Small intestine (tissue), 7 donors: ENCODE data around the gene MAP7D3. TPM values are rescaled to one million over a fixed set of nuclear protein-coding genes. Genes with fewer than 3 reads are reported as not detected.
A peak's percentile ranks its signal among the peaks of the same experiment; 100 is the strongest.

Source experiments
- DNase-seq, 2 donors: peaks; one replicate each; pipeline versions ENCODE4 v3.0.0 to v3.0.0-alpha.2; 2013
- FAIRE-seq: peaks from 2 replicates; lab custom pipeline; 2012; peaks lifted over from hg19 to GRCh38; lab: Jason Lieb, UNC
- H3K27ac ChIP-seq, 3 donors: one replicate each; pipeline ENCODE4 v1.5.1; 2013; ENCODE audit warnings: low read length in 2 of 3, mild to moderate bottlenecking in 2 of 3, control low read depth in 1 of 3, inconsistent platforms in 1 of 3, low read depth in 1 of 3, moderate library complexity in 1 of 3
- H3K27me3 ChIP-seq, 3 donors: one replicate each; pipeline ENCODE4 v1.6.1; 2013; ENCODE audit warnings: low read length in 3 of 3, inconsistent platforms in 1 of 3; ENCODE audit not compliant: control insufficient read depth in 3 of 3, insufficient read depth in 3 of 3
- H3K36me3 ChIP-seq, 3 donors: one replicate each; pipeline ENCODE4 v1.6.1; 2013; ENCODE audit warnings: low read length in 3 of 3, inconsistent platforms in 1 of 3, low read depth in 1 of 3, mild to moderate bottlenecking in 1 of 3, moderate library complexity in 1 of 3; ENCODE audit not compliant: control insufficient read depth in 3 of 3, insufficient read depth in 2 of 3
- H3K4me1 ChIP-seq, 3 donors: one replicate each; pipeline ENCODE4 v1.6.1; 2013; ENCODE audit warnings: low read length in 2 of 3, inconsistent platforms in 1 of 3, low read depth in 1 of 3, mild to moderate bottlenecking in 1 of 3, moderate library complexity in 1 of 3; ENCODE audit not compliant: control insufficient read depth in 3 of 3, insufficient read depth in 2 of 3
- H3K4me3 ChIP-seq, 3 donors: one replicate each; pipeline ENCODE4 v1.5.1; 2013; ENCODE audit warnings: low read length in 3 of 3, control low read depth in 1 of 3, inconsistent platforms in 1 of 3, low read depth in 1 of 3, mild to moderate bottlenecking in 1 of 3, moderate library complexity in 1 of 3
- H3K9me3 ChIP-seq, 2 donors: one replicate each; pipeline ENCODE4 v1.6.1; 2013; ENCODE audit warnings: low read depth in 1 of 2, low read length in 1 of 2; ENCODE audit not compliant: control insufficient read depth in 2 of 2, insufficient read depth in 1 of 2
- WGBS, 3 donors: extraction: QIAGEN DNeasy Blood & Tissue Kit; methylation state at CpG; one replicate each; pipeline ENCODE4 v1.1.7; 2013; 5-methylcytosine and 5-hydroxymethylcytosine counted together
- polyA plus RNA-seq, 4 donors: library from polyadenylated mRNA; stranded (reverse) in 3 of 4; unstranded in 1 of 4; fragments of 200-250 nt in 3 of 4; fragments of 120-200 nt in 1 of 4; gene quantifications; one replicate each; pipeline versions ENCODE4 v1.2.1 to v1.2.3, GENCODE V29; 2013
- donor health status: healthy with polysubstance abuse.
- donor health status: control.
- donor health status: control.
- donor health status: Bipolar disorder and iron deficiency.
- donor health status: healthy.

Gene MAP7D3
- polyA plus RNA-seq, 4 donors: 0.81 to 3.0 (median 2.7) TPM; not detected in 1

DNA sequence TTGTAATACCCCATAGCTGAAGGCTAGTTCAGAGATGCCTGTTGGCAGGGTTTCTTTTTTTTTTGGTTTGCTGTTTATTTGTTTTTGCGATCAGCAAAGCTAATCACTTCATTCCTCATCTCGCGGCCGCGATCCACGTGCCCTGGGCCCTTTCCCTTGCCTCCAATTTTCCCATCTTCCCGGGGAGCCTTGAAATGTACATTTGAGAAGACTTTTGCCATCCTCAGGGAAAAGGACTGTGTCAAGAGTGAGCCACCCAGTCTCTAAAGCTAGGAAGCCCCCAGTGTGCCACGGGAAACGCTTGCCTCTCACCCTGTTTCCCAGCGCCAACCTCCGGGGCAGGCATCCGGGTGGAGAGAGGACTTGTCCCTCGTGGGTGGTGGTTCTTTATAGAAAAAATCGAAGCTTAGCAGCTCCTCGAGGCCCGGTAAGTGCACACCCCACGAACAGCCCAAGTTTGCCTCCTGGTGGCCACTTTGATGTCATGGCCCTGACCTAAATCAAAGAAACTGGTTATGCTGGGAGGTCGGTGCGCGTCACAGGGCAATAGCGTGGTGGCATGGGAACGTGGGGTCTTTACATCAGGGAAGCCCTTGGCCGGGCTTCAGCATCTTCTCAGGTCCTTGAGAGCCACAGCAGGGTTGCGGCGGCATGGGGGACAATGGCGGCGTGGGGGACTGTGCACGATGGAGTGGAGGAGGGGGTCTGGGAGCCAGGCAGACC is 42.0 kb downstream of the MAP7D3 start:
- H3K27ac ChIP-seq: peak overlapping the region in 1 of 3 donors; percentile 41
- no peak for FAIRE-seq
- 33 to 44% (median 44%) methylated on average over 26 to 28 of the region's 28 CpGs for WGBS, 3 donors

DNA sequence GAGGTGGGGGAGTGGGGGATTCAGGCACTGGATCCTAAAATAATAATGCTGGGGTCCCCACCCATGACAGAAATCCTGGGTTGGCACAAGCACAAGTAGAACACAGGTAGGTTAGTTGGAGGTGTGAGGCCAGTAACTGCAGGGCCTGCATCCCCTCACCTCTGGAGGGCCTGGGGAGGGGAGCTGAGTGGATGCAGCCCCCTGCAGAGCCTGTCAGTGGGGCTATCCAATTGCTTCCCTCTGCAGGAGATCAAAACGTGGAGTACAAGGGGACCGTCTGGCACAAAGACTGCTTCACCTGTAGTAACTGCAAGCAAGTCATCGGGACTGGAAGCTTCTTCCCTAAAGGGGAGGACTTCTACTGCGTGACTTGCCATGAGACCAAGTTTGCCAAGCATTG is 43.7 kb downstream of the MAP7D3 start:
- no peak for FAIRE-seq
- no peaks in the 10 kb centered on the region for H3K9me3 ChIP-seq
- no peak for DNase-seq
- peaks cover 0 to 12% (median 0%) of the 10 kb centered on the region in 3 donors for H3K36me3 ChIP-seq
- H3K4me3 ChIP-seq: no peak overlapping the region
- 72 to 88% (median 83%) methylated on average over 4 of the region's 4 CpGs for WGBS, 3 donors
- no peaks in the 10 kb centered on the region for H3K27me3 ChIP-seq
- H3K4me1 ChIP-seq: no peaks in the 10 kb centered on the region
- no peak overlapping the region for H3K27ac ChIP-seq

More for the DNA sequence above, 42.0 kb downstream of the MAP7D3 start:
- Histone ChIP-seq H3K4me1 (no peaks in the 10 kb centered on the region), H3K27me3 (no peaks in the 10 kb centered on the region), H3K4me3 (no peak overlapping the region), H3K36me3 (peaks cover 0 to 12% (median 0%) of the 10 kb centered on the region in 3 donors), H3K9me3 (no peaks in the 10 kb centered on the region)
- peak; percentile 20 to 46 for DNase-seq

DNA sequence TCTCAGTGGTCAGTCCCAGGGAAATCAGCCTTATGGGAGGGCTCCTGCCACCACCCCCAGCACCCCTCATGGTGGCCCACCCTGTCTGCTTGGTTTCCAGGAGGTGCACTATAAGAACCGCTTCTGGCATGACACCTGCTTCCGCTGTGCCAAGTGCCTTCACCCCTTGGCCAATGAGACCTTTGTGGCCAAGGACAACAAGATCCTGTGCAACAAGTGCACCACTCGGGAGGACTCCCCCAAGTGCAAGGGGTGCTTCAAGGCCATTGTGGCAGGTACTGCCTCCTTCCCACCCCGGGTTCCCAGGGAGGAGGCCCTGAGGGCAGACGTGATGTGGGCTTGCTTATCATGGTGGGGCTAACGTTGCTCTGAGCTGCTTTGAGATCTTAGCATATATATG is 44.3 kb downstream of the MAP7D3 start:
- no peaks in the 10 kb centered on the region for H3K27me3 ChIP-seq
- FAIRE-seq (no peak), DNase-seq (no peak)
- no peaks in the 10 kb centered on the region for H3K4me1 ChIP-seq
- H3K9me3 ChIP-seq: no peaks in the 10 kb centered on the region
- 67 to 80% (median 78%) methylated on average over 6 of the region's 6 CpGs for WGBS, 3 donors
- peaks cover 0 to 12% (median 0%) of the 10 kb centered on the region in 3 donors for H3K36me3 ChIP-seq
- peak overlapping the region in 1 of 3 donors; percentile 38 for H3K27ac ChIP-seq
- H3K4me3 ChIP-seq: no peak overlapping the region

DNA sequence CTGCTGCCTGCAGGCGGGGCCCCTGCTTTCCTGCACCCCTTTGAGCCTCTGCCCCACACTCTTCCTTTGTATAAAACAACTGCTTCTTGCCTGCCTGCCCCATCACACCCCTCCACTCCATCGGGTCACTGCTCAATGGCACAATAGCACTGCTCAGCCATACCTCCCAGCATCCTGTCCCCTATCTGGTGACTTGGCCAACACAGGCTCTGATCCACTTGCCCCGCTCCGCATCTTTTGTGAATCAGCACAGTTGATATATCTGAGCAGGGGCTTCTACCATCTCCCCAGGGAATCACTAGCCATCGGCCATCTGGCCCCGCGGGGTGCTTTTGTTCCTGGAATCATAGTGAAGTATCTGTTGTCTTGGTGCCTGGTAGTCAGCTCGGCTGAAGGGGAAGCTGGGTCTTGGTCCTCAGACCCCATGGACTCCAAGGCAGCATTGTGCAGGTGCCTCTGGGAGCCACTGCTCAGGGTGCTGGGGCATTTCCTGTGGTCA is 45.3 kb downstream of the MAP7D3 start:
- Histone ChIP-seq H3K36me3 (peaks cover 0 to 12% (median 0%) of the 10 kb centered on the region in 3 donors), H3K4me3 (no peak overlapping the region), H3K27me3 (no peaks in the 10 kb centered on the region), H3K27ac (peak overlapping the region in 1 of 3 donors; percentile 26), H3K4me1 (no peaks in the 10 kb centered on the region), H3K9me3 (no peaks in the 10 kb centered on the region)
- no peak for FAIRE-seq
- 76 to 91% (median 77%) methylated on average over 8 of the region's 8 CpGs for WGBS, 3 donors
- no peak for DNase-seq

DNA sequence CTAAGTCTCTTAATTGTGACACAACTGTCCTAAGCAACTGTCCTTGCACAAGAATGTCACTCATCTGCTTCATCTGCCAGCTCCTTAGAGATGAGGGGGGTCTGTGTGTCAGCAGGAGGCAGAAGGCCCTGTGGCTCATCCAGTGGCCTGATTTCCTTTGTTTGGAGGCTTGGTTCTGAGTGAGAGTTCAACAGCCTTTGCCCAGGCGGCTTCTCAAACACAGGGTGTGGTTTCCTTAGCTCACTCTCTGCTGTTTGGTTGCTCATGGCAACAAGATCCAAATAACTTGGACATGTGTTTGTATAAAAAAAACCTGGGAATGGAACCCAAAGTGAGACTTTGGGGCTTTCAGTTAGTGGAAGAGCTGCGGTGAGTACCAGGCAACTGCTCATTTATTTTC is 46.6 kb downstream of the MAP7D3 start:
- Histone ChIP-seq H3K27ac (peak overlapping the region in 2 of 3 donors; percentile 33 to 81), H3K4me1 (no peaks in the 10 kb centered on the region), H3K4me3 (no peak overlapping the region), H3K27me3 (no peaks in the 10 kb centered on the region), H3K36me3 (peaks cover 0 to 12% (median 0%) of the 10 kb centered on the region in 3 donors), H3K9me3 (no peaks in the 10 kb centered on the region)
- WGBS, 3 donors: 19 to 35% (median 20%) methylated on average over 2 of the region's 2 CpGs
- FAIRE-seq: no peak
- DNase-seq: peak; percentile 49 to 73

DNA sequence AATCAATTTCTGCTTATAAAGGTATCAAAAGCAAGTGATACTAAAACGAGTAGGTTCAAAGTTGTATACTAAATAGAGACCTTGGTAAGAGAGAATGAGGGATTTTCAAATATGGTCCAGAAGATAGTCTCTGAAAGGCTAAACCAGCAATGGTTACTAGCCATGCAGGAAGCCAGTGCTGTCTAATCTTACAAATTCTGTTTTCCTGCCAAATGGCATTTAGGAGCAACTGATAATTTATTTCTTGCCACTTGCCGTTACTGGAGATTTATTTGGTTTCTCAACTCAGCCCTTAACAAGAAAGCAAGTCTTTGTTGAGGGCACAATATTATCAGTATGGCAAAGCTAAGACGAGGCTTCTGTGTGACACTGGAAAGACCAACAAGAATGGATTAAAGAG is 47.2 kb downstream of the MAP7D3 start:
- no peak overlapping the region for H3K4me3 ChIP-seq
- no peaks in the 10 kb centered on the region for H3K9me3 ChIP-seq
- FAIRE-seq (peak; percentile 23), DNase-seq (no peak)
- WGBS, 3 donors: 17 to 28% (median 21%) methylated on average over 3 of the region's 3 CpGs
- H3K27me3 ChIP-seq: no peaks in the 10 kb centered on the region
- H3K36me3 ChIP-seq: peaks cover 0 to 12% (median 0%) of the 10 kb centered on the region in 3 donors
- H3K4me1 ChIP-seq: no peaks in the 10 kb centered on the region
- H3K27ac ChIP-seq: peak overlapping the region in 2 of 3 donors; percentile 33 to 81

DNA sequence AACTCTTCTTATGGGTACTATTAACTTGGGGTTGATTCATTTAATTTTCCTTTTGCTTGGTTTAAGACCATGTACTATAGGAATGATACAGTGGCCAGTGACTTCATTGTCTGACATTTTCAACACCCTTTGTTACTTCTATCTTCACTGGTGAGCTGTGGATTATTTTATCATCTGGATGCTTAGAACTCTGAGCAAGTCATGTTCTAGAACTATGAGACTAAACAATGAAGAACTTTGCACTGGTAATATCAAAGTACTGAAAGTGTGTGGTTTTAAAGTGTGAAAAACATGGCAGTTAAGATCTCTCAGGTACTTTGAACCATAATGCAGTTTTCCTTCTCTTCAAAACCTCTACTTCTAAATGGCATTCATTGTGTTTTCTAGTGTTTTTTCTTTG is 47.8 kb downstream of the MAP7D3 start:
- Histone ChIP-seq H3K27ac (no peak overlapping the region), H3K36me3 (peaks cover 0 to 10% (median 0%) of the 10 kb centered on the region in 3 donors), H3K27me3 (no peaks in the 10 kb centered on the region), H3K9me3 (no peaks in the 10 kb centered on the region), H3K4me3 (no peak overlapping the region), H3K4me1 (no peaks in the 10 kb centered on the region)
- DNase-seq: no peak
- FAIRE-seq: peak; percentile 85

DNA sequence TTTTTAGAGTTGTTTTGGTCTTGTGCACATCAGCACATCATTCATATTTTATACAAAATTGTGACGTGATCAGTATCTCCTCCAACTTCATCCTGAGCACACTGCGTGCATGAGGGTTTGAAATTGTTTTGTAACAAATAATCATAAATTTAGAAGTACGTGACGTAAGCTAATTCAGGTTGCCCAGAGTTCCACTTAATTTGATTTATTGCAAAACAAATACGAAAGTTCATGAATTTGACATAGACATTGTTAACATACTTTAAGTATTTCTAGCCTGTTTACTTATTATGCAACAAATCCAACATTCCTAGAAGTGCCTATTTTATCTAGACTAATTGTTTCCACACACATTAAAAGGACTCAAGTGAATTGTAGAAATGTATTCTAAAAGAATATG is 48.3 kb downstream of the MAP7D3 start:
- Histone ChIP-seq H3K27ac (peak overlapping the region in 1 of 3 donors; percentile 74), H3K4me1 (no peaks in the 10 kb centered on the region), H3K9me3 (no peaks in the 10 kb centered on the region), H3K36me3 (peaks cover 0 to 8% (median 0%) of the 10 kb centered on the region in 3 donors), H3K4me3 (no peak overlapping the region), H3K27me3 (no peaks in the 10 kb centered on the region)
- WGBS, 3 donors: 57 to 89% (median 69%) methylated on average over 5 of the region's 5 CpGs
- DNase-seq (no peak), FAIRE-seq (no peak)
